Kidney epithelial cell (primary cell): Measurements from ENCODE around the gene FAM184B. TPM values are rescaled to one million over a fixed set of nuclear protein-coding genes. Genes with fewer than 3 reads are reported as not detected.

ENCODE experiments used
- DNase-seq: peaks from one replicate; pipeline ENCODE4 v3.0.0-alpha.2; 2010; ENCODE audit warnings: low read depth
- H3K27me3 ChIP-seq: 2 replicates; pipeline ENCODE4 v1.6.0; 2011; ENCODE audit warnings: low read length; ENCODE audit not compliant: control insufficient read depth, insufficient read depth
- H3K36me3 ChIP-seq: 2 replicates; pipeline ENCODE4 v1.5.1; 2011; ENCODE audit warnings: low read length; ENCODE audit not compliant: control insufficient read depth, insufficient read depth
- H3K4me3 ChIP-seq: 2 replicates; pipeline ENCODE4 v1.5.1; 2011; ENCODE audit warnings: low read depth, mild to moderate bottlenecking, control low read depth, low read length
- CTCF ChIP-seq: IDR thresholded peaks from 2 replicates; pipeline ENCODE4 v1.5.1; 2011; ENCODE audit warnings: mild to moderate bottlenecking, moderate library complexity, low read length, control low read depth, inconsistent platforms; ENCODE audit not compliant: insufficient read depth, poor library complexity, severe bottlenecking
- total RNA-seq: library from RNA; depleted of rRNA; stranded (reverse); fragments of >200 nt; gene quantifications from 2 replicates; pipeline ENCODE4 v1.2.3, GENCODE V29; 2015

The FAM184B gene
- total RNA-seq, 1 donor from 2014 or later, result under 0.01 TPM

DNA sequence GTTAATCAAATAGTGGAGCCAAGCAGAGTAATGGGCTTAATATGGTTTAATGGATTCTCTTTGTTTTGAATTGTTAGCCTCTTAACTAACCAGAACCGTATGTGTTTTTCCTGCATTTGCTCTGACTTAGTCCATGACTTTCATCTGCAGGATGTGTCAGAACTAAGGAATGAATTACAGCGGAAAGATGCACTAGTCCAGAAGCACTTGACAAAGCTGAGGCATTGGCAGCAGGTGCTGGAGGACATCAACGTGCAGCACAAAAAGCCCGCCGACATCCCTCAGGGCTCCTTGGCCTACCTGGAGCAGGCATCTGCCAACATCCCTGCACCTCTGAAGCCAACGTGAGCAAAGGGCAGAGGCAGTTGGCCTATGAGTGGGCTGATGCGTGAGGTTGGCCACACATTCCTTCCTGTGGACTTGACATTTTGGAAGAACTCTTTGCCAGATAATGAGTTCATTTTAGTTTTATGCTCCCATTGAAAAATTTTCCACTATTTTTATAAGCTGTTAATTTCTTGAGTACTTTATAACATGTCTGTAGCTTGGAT lies 157.9 kb downstream of the FAM184B start:
- peaks cover 3% of the 10 kb centered on the region for H3K36me3 ChIP-seq
- no peak overlapping the region for H3K4me3 ChIP-seq
- no peak for DNase-seq
- no peaks in the 10 kb centered on the region for H3K27me3 ChIP-seq
- no peak for TF ChIP-seq CTCF

DNA sequence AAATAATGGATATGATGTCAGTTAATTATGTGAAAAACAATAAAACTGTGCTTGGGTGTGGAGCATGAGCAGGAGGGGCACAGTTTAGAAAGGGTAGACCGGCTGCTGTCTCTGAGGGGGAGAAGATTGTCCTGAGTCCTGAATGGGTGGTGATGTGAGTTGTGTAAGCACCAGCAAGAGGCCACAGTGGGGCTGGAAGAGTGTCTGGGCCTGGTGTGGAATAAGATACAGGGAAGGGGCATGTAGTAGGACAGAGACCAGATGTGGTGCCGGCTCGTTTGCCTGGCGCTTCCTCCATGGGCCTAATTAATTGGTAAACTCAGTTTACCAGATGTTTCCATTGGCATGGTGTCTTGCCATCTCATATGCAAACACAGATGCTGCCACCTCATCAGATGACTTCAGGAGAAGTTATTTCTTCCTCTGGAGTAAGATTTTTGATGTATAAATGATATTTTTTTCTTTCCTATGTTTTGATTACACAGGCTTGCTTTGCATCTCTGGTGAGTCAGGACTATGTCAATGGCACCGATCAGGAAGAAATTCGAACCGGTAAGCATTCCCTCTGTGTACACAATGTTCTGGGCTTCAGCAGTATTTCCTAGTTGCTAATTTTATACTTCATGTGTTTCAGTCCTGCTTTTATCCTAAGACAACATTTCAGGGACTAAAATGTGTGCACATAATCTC lies 161.9 kb downstream of the FAM184B start:
- Histone ChIP-seq H3K27me3 (no peaks in the 10 kb centered on the region), H3K4me3 (no peak overlapping the region), H3K36me3 (peaks cover 3% of the 10 kb centered on the region)
- TF ChIP-seq CTCF, result no peak
- DNase-seq, result no peak

- DNase-seq, result no peak
- Histone ChIP-seq H3K4me3 (no peak overlapping the region), H3K36me3 (peaks cover 3% of the 10 kb centered on the region), H3K27me3 (no peaks in the 10 kb centered on the region)
- no peak for TF ChIP-seq CTCF
These were observed 162.5 kb downstream of the FAM184B start for GRCh38 chr4:17618926-17619325.

DNA sequence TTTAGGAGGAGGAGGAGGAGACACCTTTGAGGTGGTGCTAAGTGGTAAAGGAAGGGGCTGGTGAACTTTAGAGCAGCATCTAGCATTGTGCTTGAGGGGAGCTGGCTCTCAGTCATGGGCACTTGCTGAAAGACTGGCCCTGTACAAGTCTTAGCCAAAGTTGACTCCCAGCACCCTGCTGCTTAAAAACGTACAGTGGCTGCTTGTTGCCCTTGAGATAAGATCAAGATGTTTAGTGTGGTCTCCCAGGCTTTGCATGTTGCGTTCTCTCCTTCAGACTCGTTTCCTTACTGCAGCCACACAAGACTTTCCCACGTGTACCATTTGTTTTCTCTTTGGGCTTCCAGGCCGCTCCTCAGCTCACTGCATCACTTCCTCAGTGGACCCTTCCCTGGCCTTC lies 165.1 kb downstream of the FAM184B start:
- H3K4me3 ChIP-seq, result no peak overlapping the region
- DNase-seq, result no peak
- no peak for TF ChIP-seq CTCF
- no peaks in the 10 kb centered on the region for H3K27me3 ChIP-seq
- peaks cover 1% of the 10 kb centered on the region for H3K36me3 ChIP-seq

GRCh38 chr4:17614416-17615299 lies 166.8 kb downstream of the FAM184B start, which contains the start of gene MED28:
MED28 (plus strand) TSS chr4:17614641; CDS start chr4:17614655, 14 bp downstream.
- TF ChIP-seq CTCF, result no peak
- no peaks in the 10 kb centered on the region for H3K27me3 ChIP-seq
- peak; percentile 66 for DNase-seq

More at GRCh38 chr4:17614416-17615299, 166.8 kb downstream of the FAM184B start, which contains the start of gene MED28:
- H3K4me3 ChIP-seq, result peak within 1 kb of the TSS; percentile 85
- peaks cover 1% of the 10 kb centered on the region for H3K36me3 ChIP-seq
